SK-N-MC (cell line): ENCODE data around the gene KDELR1.

Experiments used
- DNase-seq: peaks from one replicate; pipeline ENCODE4 v3.0.0-alpha.2; 2011; ENCODE audit warnings: low read depth, low spot score
- H3K27ac ChIP-seq: fragments of 200-600 bp; sonication (generic); 2 replicates; pipeline ENCODE4 v1.5.1; 2016; ENCODE audit warnings: mixed run types
- H3K36me3 ChIP-seq: fragments of 200-600 bp; sonication (generic); 2 replicates; pipeline ENCODE4 v1.6.1; 2017; ENCODE audit warnings: antibody characterized with exemption, low read length, mixed read lengths; ENCODE audit not compliant: insufficient read depth
- H3K4me3 ChIP-seq: fragments of 200-600 bp; sonication (generic); 2 replicates; pipeline ENCODE4 v1.5.1; 2016
- H3K9ac ChIP-seq: fragments of 200-600 bp; sonication (generic); 2 replicates; pipeline ENCODE4 v1.8.0; 2017; ENCODE audit warnings: mixed run types, mixed read lengths; ENCODE audit not compliant: insufficient read length
- H3K9me3 ChIP-seq: fragments of 200-600 bp; sonication (generic); 2 replicates; pipeline ENCODE4 v1.6.1; 2017; ENCODE audit warnings: low read depth, mild to moderate bottlenecking, antibody characterized with exemption, low read length, moderate library complexity, mixed read lengths
- EZH2 ChIP-seq: fragments of 200-600 bp; sonication (generic); IDR thresholded peaks from one replicate; pipeline ENCODE4 v1.6.1; 2017; ENCODE audit warnings: antibody characterized with exemption
- FOXP2 ChIP-seq: optimal IDR thresholded peaks from 2 replicates; pipeline ENCODE3; 2011; ENCODE audit warnings: mild to moderate bottlenecking, moderate library complexity; ENCODE audit not compliant: insufficient read depth; ENCODE audit errors: extremely low read length, control extremely low read depth
- POLR2AphosphoS5 ChIP-seq: IDR thresholded peaks from 2 replicates; pipeline ENCODE4 v1.6.1; 2012; ENCODE audit warnings: mild to moderate bottlenecking, low read depth, low read length, borderline replicate concordance

KDELR1 gene

DNA sequence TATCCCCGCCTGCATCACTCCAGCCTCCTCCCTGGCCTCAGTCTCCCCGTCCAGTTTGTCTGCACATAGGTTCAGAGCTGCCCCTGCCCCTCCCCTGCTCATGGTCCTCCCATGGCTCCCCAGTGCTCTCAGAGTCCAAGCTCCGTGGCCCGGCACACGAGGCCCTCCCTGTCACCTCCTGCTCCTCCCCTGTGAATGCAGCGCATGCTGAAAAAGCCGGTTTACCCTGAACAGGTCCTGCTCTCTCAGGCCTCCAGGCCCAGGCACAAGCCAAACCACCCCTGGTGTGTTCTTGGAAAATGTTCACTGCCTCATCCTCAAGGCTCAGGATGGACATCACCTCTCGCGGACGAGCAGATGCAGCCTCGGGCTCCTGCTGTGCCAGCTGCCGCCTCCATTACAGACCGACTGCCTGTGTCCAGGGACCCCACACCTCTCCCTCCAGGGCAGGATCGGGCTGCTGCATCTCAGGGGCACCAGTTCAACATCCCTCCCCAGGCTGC is 53.0 kb downstream of the KDELR1 start:
- TF ChIP-seq EZH2 (no peak), FOXP2 (no peak), POLR2AphosphoS5 (no peak)
- H3K9me3 ChIP-seq = no peaks in the 10 kb centered on the region
- no peak overlapping the region for H3K9ac ChIP-seq
- H3K36me3 ChIP-seq = no peaks in the 10 kb centered on the region
- no peak for DNase-seq
- H3K4me3 ChIP-seq = no peak overlapping the region
- no peak overlapping the region for H3K27ac ChIP-seq

DNA sequence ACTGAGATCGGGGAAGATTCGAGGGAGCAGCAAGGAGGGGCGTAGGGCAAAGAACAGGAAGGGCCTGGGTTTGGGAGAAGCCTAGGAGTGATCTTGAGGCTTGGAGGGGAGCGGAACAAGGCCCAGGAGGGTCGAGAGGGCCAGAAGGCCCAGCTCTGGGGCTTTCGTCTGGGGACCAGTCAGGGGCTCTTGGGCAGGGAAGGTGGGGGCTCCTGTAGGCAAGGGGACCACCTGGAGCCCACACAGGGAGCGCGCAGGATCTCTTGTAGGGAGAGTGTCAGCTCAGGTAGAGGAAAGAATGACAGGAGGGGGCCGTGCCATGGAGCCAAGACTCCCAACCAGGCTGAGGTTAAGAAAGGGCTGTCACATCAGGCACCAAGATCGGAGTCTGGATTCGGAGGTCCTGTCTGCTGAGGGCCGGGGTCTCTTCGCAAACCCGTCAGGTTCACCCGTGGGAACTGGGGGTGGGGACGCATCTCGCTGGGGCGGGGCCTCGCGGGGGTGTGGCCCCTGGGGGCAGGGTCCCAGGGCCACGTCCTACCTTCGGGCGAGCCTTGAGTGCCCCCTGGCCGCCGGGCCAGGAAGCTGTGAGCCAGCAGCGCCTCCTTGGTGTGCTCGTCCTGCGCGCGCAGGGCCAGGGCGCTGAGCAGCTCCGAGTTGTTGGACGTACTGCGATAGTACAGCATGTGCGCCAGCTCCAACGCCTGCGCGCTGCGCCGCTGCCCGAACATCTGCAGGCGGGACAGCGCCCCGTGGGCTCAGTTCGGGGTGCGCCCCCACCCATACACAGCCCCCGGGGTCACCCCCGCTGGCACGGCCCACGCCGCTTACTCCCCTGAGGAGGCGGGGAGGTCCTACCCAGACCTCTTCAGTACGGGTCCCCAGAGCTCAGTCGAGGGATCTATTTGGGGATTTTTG is 57.6 kb downstream of the KDELR1 start:
- Histone ChIP-seq H3K9ac (peak overlapping the region; percentile 28), H3K4me3 (peak overlapping the region; percentile 71), H3K36me3 (peaks cover 21% of the 10 kb centered on the region), H3K9me3 (no peaks in the 10 kb centered on the region), H3K27ac (peak overlapping the region; percentile 87)
- DNase-seq = no peak
- TF ChIP-seq FOXP2 (no peak), POLR2AphosphoS5 (peak; percentile 49; the same call in 1 of the 2 replicates), EZH2 (no peak)

DNA sequence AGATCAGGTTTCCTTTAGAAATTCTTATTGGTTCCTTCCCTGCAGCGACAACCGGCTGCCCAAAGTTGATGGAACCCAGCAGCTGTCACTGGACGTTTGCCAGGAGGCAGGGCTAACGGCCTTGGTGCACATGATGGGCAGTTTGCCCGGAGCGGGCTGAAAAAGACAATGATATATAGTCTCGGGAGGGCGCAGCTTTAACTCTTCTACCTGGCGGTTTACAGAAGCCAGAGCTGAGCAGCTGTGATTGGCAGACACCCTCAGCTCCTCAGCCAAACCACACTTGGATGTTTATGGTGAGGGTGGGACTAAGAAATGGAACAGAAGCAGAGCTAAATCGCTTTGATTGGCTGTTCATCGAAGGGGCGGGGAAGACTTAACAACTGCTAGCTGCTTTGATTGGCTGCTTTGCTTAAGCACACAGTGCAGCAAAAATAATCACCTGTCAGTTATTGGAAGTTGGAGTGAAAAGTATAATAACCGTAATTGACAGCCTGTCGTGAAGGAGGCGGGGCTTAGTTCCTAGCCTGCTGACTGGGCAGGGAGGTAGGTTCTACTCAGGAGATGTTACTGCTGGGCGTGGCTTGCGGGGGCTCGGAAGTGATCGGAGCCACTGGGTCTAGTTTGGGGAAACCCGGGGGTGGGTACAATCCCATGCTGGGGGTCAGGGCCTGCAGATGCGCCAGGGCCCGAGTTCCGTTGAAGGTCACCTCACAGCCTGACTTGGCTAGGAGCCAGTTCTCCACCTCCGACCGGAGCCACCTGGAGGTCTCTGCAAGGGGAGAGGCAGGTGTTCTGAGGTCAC is 58.5 kb downstream of the KDELR1 start:
- Histone ChIP-seq H3K4me3 (peak overlapping the region; percentile 71), H3K9me3 (no peaks in the 10 kb centered on the region), H3K27ac (peak overlapping the region; percentile 87), H3K36me3 (peaks cover 27% of the 10 kb centered on the region), H3K9ac (peak overlapping the region; percentile 28)
- DNase-seq = peak; percentile 90
- TF ChIP-seq POLR2AphosphoS5 = peak; percentile 31; the same call in 1 of the 2 replicates
- TF ChIP-seq EZH2 = no peak
